ENCODE results near the gene TMEM247.
"Not testable (repeated sequence)": the region's sequence is repeated elsewhere in the genome, so short reads cannot be mapped to it uniquely, and the experiment has no call there.

Gene TMEM247

GRCh38 chr2:46459694-46460093 lies 19.7 kb upstream of the TMEM247 start:
- no peak for DNase-seq

GRCh38 chr2:46460241-46460921 lies 19.0 kb upstream of the TMEM247 start:
- no peak for DNase-seq

DNA sequence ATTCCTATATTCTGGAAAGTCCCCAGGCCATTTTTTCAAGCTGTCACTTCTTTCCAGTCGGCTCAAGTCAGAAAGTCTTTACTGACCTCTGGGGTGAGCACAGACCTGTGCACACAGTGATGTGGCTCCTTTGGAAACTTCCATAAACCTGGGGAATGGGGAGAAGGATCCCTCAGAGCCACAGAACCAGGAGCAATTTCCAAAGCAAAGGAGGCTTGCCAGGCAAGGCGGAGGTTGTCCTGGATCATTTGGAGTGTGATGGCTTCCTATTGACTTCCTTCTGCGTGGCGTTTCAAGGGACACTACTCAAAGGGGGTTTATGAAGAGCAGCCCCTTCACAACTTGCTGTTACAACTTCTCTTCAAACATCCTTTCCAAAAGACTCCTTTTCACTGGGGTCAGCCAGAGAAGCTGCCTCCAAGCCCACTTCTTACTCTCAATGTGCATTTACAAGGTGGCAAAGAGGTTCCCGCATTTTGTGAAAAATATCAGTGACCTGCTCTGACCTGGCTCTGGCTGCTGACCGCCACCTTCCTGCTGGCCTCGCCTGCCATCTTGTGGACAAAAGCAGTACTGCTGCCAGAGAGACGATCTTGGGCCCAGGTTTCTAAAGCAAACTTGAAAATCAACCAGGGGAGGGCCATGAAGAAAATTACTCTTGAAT lies 18.2 kb upstream of the TMEM247 start:
- no peak for DNase-seq

DNA sequence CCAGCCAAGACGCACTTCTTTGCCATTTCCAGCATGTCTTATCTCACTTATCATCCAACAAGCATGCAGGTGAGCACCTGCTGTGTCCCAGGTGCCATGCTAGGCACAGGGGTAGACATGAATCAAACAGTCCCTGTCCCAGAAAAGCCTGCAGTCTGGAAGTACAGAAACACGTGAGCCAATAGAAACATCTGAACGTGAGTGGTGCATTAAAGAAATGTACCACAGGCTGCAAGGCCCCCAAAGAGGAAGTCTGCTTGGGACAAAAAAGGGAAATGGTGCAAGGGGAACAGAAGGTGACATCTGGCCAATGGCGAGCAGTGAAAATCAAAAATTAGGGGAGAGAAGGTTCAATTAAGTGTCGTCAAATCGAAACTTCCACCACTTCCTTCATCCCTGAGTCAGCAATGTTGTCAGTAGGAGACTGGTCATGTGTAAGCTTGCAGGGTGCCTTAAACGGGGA lies 17.6 kb upstream of the TMEM247 start:
- DNase-seq = no peak

DNA sequence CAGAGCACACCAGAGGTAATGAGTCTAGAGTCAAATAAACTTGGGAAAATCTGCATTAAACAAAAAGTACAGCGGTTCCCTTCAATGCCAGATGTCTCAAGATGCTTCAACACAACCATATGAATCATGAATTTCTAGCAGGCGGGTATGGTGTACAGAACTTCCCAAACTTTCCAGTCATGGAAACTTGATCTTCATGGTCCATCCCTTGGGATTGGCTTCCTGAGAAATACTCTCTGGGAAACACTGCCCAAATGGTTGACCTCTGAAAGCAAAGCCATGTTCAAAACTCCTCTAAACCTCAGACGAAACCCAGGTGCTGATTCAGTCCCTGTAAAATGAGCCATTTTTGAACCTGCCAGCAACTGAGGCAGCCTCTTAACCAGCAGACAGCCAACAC lies 16.4 kb upstream of the TMEM247 start:
- no peak for DNase-seq

DNA sequence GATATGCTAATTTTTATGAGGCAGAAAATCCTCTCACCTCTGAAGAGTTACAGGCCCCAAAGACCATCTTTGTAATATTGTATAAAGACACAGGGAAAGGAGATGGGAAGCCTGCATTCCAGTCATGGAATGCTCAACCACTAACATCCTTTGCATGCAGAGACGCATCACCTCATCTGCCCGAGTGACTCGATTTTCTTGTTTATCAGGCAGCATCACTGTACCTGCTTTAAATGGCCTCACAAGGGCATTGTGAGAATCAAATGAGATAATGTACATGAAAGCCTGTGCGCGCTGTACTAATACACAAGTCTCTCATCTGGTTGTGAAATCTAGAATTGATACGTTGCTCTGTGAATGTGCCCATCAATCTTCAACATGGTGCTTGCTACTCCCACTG lies 10.2 kb upstream of the TMEM247 start:
- DNase-seq = no peak

DNA sequence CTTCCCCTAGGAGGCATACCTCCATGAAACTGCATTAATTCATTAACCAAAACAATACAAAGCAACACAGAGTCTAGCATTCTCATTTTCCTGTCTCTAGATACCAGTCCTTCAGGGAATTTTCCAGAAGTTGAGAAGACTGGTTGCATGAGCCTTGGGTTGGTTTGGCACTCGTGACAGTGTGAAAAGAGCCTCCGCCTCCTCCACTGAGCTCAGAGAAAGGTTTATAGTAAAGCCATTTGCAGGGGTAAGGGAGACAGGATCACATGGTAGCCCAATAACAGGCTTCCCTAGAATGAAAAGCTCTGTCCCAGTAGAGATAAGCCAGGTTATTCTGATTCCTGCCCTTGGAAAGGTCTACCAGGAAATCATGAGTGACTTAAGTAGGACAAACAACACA lies 9.7 kb upstream of the TMEM247 start:
- DNase-seq = no peak

GRCh38 chr2:46470114-46470628 lies 9.2 kb upstream of the TMEM247 start:
- no peak for DNase-seq

DNA sequence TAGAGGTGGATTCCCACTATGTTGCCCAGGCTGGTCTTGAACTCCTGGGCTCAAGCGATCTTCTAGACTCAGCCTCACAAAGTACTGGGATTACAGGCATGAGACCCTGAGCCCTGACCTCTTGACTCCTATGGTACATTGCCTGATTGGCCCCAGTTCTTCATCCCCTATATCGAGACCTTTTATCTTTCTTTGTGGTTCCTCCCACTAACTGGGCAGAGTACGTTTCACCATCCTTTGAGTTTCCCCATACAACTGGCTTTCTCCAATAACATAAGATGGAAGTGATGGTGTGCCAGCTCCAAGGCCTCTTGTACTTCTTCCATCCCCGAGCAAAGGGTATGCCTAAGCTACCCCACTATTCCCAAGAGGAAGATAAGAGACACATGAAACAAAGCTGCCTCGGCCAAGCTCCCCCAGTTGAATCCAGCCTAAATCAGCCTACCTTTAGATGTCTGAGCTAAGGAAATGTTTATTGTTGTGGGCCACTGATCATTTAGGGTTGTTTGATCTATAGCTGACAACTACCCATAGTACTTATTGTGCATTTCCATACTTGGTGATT lies 8.3 kb upstream of the TMEM247 start:
- DNase-seq = no peak

DNA sequence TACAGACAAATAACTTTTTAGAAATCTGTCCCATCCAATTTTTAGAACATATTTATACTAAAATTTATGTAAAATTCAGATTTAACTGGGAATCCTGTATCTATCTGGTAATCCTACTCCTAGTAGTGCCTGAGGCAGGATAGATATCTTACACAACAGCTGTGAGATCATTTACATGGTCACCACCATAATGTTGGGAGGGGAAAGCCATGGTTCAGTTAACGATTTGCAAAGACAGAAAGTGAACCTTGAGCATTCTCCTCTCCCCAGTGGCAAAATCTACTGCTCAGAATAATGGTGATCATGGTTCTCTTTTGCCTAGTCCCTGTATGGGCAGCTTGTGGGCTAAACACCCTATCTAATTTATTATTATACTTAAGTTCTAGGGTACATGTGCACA lies 7.7 kb upstream of the TMEM247 start:
- no peak for DNase-seq

- not testable (repeated sequence) for DNase-seq
Observed at GRCh38 chr2:46472165-46472564, 7.2 kb upstream of the TMEM247 start.

DNA sequence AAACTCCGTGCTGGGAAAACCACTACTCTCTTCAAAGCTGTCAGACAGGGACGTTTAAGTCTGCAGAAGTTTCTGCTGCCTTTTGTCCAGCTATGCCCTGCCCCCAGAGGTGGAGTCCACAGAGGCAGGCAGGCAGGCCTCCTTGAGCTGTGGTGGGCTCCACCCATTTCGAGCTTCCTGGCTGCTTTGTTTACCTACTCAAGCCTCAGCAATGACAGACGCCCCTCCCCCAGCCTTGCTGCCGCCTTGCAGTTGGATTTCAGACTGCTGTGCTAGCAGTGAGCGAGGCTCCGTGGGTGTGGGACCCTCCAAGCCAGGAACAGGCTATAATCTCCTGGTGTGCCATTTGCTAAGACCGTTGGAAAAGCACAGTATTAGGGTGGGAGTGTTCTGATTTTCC lies 1.9 kb upstream of the TMEM247 start:
- not testable (repeated sequence) for DNase-seq

GRCh38 chr2:46477925-46478324 lies 1.4 kb upstream of the TMEM247 start:
- no peak for DNase-seq

- no peak for DNase-seq
Observed at GRCh38 chr2:46480562-46480961, 1.2 kb downstream of the TMEM247 start.

DNA sequence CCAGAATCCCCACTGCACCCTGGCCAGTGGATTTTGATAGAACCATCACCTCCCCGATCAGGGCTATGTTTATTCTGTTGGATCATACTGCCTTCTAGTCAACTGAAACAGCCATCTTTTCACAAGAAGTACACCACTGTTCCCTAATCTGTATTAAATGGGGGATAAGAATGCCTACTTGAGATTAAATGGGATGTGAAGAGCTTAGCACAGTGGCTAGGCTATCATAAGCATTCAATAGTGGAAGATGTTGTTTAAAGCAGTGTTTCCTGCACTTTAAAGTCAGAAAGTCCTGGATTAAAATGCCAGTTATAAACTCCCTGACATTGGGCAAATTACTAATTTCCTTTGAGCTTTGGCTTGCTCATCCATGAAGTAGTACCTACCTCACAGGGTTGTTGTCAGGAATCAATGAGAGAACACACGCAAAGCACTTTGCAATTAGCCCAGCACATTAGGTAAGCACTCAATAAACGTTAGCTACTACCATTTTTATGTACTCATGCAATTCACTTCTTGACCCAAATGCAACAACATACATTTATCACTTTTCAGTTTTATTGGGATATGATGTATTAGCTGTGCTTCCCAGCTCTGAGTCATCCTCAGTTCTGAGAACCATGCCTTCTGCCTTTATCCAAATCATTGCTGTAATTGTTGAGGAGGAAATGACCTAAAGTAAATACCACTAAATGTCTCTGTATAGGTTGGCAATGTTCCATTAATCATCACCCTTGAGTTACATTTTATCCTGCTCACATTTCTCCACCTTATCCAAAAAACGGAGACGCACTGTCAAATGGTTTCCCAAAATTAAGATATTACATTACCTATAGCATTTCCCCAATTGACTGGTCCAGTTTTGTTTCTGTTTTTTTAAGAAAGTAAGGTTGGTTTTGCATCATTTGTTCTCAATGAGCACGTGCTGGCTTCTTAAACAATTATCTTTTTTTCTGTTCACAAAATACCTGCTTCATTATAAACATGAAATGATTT lies 2.1 kb downstream of the TMEM247 start:
- peak; percentile 20 for DNase-seq

DNA sequence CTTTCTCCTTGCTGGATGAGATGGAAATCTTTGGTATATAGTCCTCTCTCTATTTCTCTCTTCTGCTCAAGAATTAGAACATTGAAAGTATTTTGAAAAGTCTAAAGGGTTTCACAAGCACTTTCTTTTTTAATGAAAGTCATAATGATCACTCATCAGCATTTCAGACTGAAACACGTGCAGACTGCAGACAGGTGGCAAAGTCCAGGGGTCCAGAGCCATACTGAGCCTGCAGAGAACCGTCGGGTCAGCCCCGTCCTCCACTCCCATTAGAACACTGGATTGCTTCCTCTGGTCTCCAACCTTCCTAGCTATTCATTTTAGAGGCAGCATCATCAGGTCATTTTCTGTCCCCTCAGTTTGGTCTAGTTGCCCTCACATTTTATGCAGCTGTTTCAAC lies 3.1 kb downstream of the TMEM247 start:
- DNase-seq = no peak

GRCh38 chr2:46485002-46485401 lies 5.6 kb downstream of the TMEM247 start:
- no peak for DNase-seq

DNA sequence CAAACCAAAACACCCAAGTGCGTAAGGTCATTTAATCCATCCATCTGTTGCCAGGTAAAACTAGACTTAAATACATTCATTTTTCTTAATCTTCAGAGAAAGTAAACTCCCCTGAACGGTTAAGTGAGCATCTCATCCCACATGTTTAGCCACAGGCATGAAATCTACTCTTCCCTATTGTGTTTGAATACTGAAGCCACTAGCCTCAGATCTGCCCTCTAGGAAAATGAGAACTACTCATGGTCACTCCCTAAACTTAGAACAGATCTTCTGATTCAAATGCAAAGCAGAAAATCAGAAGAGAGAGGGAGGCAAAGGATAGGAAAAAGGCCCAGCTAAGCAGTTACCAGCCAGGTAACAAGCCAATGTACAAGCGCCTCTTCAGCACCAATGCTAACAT lies 7.1 kb downstream of the TMEM247 start:
- DNase-seq = no peak

DNA sequence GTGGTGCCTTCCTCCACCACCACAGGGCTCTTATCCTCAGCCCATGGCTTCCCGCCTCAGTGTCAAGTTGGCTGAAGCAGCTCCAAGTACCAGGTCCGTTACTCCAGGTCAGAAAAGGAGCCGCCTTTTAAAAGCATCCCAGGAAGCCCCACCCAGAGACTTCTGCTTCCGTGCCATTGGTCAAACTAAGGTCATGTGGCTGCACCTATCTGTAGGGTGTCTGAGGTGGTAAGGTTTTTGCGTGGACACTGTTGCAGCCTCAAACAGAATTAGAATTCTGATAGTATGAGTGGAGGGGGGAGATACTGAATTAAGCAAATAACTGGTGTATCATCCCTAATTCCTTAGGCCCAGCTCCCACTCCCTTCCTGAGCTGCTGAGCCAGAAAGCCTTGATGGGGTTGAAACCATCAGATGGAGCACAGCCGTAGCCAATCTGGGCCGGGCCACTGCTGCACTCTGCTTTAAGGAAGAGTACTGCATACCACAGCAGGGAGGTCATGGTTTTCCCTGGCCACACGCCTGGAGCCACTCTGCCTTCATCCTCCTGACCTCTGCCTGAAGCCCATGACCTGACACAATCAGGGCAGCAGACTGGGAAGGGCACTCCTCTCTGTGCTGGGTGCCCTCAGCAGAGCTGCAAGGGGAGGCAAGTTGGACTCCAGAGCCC lies 8.4 kb downstream of the TMEM247 start:
- no peak for DNase-seq

DNA sequence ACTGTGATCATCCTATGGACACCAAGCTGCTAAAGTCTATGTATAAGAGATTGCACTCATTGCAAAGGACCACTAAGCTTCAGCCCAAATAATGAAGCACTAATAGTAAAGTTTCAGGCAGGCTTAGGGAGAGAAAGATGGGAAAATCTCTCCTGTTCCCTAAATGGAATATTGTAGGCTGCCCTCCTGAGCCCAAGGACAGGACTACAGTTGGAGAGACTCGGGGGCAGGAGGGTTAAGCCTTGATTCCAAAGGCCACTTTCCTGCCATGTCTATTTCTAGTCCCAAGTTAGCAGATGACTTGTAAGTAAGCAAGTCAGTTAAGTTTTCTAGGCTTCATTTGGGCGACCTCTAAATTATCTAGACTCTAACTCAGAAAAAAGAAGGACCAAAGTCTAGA lies 9.0 kb downstream of the TMEM247 start:
- DNase-seq = no peak

DNA sequence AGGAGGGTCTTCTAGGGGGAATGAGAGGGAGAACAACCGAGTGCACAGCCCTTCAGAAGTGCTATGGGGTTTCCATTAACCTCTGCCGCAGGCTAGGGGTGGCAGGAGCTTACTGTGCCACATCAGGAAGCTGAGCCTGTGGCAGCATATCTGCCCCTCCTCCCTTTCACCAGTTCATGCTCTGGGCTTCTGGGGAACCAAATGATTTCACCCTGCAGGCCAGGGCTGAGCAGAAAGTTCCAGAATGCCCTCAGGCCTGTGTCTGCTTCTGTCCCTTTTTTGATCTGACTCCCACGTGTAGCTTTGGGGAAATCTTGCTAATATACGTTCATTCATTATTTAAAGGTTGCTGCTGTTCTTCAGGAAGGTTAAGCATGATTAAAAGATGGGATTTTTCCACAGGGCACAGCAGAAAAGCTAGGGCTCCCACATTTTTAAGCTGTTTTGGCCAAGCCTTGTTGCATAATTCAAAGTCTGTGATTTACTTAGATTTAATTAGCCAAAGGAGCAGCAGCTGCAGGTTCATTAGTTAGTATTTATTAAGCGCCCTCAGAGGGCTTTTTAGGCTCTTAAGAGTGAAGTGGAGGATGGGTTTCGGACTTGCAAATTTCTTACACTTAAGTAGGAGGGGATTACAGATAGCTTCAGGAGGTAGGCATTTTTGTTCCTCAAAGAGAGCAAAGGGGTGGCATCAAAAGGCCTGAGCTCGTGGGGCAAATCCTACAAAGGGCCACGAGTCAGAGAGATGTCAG lies 10.2 kb downstream of the TMEM247 start:
- DNase-seq = no peak
